Ishikawa (cell line): Measurements from ENCODE around the gene RABGAP1.

Experiments used
- CEBPB ChIP-seq: IDR thresholded peaks from 2 replicates; pipeline ENCODE4 v1.6.1; 2012
- CREB1 ChIP-seq: IDR thresholded peaks from 2 replicates; pipeline ENCODE4 v1.6.1; 2012; ENCODE audit warnings: low read depth
- EGR1 ChIP-seq: IDR thresholded peaks from 2 replicates; pipeline ENCODE4 v1.6.1; 2012
- EP300 ChIP-seq: IDR thresholded peaks from 2 replicates; pipeline ENCODE4 v1.6.1; 2012; ENCODE audit warnings: borderline replicate concordance
- FOXM1 ChIP-seq: IDR thresholded peaks from 2 replicates; pipeline ENCODE4 v1.6.1; 2012; ENCODE audit warnings: low read depth, borderline replicate concordance
- MAX ChIP-seq: IDR thresholded peaks from 2 replicates; pipeline ENCODE4 v1.6.1; 2012
- NFIC ChIP-seq: IDR thresholded peaks from 2 replicates; pipeline ENCODE4 v1.6.1; 2012
- RAD21 ChIP-seq: IDR thresholded peaks from 2 replicates; pipeline ENCODE4 v1.6.1; 2012; ENCODE audit warnings: low read depth
- REST ChIP-seq: IDR thresholded peaks from 2 replicates; pipeline ENCODE4 v1.6.1; 2012; ENCODE audit warnings: low read depth, mild to moderate bottlenecking
- TAF1 ChIP-seq: IDR thresholded peaks from 2 replicates; pipeline ENCODE4 v1.6.1; 2012; ENCODE audit warnings: low read depth, mild to moderate bottlenecking
- TCF12 ChIP-seq: IDR thresholded peaks from 2 replicates; pipeline ENCODE4 v1.6.1; 2012; ENCODE audit warnings: low read depth
- TEAD4 ChIP-seq: IDR thresholded peaks from 2 replicates; pipeline ENCODE4 v1.6.1; 2012
- USF1 ChIP-seq: IDR thresholded peaks from 2 replicates; pipeline ENCODE4 v1.6.1; 2012
- YY1 ChIP-seq: IDR thresholded peaks from 2 replicates; pipeline ENCODE4 v1.6.1; 2012; ENCODE audit warnings: low read depth

- no peak for TF ChIP-seq MAX
- TF ChIP-seq RAD21, result no peak
- no peak for TF ChIP-seq NFIC
- no peak for TF ChIP-seq REST
- TF ChIP-seq CREB1, result no peak
- TF ChIP-seq EP300, result no peak
- TF ChIP-seq CEBPB, result no peak
- no peak for TF ChIP-seq EGR1
- no peak for TF ChIP-seq TEAD4
- no peak for TF ChIP-seq USF1
- TF ChIP-seq TAF1, result no peak
- TF ChIP-seq TCF12, result no peak
- TF ChIP-seq YY1, result no peak
- no peak for TF ChIP-seq FOXM1
Observed at GRCh38 chr9:123098096-123098459, 157.3 kb downstream of the RABGAP1 start.
